GM18907 (cell line): ENCODE data around the gene LAMA2.

ENCODE experiments used
- ATAC-seq: cut with Tn5 transposase; IDR thresholded peaks from one replicate; pipeline ENCODE4 v1.9.1; 2021; ENCODE audit warnings: mild to moderate bottlenecking, moderate library complexity; ENCODE audit not compliant: unreplicated experiment

The LAMA2 gene

DNA sequence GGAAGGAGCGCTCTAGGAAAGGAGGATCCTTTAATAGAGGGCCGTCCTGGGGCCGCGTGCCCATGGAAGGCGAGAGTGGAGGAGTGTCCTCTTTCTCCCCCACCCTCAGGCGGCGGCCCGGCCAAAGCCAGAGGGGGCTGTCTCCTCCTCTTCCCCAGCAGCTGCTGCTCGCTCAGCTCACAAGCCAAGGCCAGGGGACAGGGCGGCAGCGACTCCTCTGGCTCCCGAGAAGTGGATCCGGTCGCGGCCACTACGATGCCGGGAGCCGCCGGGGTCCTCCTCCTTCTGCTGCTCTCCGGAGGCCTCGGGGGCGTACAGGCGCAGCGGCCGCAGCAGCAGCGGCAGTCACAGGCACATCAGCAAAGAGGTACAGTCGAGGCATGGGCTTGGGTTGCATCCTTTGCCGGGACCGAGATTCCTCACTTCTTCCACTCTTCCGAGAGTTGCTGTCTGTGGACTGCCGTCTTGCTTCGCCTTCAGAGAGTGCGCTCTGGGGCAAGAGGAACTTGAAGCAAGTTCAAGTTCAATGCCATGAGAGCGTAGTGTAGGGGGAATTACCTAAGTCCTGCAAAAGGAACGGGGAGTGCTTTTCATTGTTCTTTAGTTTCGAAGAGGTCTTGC is at the start of gene LAMA2:
LAMA2 (plus strand) TSS at position 148 of the 621 bp plus-strand sequence; CDS start at position 256, 108 bp downstream.
- no peak for ATAC-seq

DNA sequence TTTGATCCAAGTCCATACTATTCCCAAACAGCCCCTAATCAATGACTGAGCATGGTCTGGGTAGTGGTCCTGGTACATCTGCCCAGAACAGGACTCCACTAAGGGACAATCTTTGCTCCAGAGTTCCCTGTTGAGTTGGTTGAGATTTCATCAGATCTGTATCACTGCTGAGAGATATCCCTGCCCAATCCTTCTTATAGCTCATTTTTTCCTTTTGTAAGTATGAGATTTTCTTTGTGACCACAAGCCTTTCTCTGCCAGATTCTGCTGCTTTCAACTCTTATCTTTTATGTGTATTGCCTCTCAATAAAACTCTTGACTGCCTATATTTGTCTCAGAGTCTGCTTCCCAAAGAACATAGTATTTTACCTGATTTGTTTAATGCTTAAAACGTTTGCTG is 46.2 kb upstream of the LAMA2 start:
- ATAC-seq: no peak

DNA sequence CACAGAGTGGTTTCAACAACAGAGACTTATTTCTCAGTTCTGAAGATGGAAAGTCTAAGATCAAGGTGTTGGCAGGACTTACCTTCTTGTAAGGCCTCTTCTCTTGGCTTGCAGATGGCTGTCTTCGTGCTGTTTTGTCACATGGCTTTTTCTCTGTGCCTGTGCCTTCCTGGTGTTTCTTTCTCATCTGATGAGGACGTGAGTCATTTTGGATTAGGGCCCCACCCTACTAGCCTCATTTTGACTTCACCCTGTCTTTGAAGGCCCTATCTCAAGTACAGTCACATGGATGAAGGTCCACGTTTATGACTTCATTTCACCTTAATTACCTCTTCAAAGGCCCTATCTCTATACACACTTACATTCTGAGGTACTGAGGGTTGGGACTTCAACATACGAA is 41.4 kb upstream of the LAMA2 start:
- ATAC-seq: no peak

GRCh38 chr6:128844598-128844997 is 38.3 kb upstream of the LAMA2 start:
- no peak for ATAC-seq

- ATAC-seq: no peak
Measured at GRCh38 chr6:128847431-128848210, 35.3 kb upstream of the LAMA2 start.

- no peak for ATAC-seq
Measured at GRCh38 chr6:128848212-128848935, 34.6 kb upstream of the LAMA2 start.

GRCh38 chr6:128855581-128856085 is 27.3 kb upstream of the LAMA2 start:
- ATAC-seq: no peak

DNA sequence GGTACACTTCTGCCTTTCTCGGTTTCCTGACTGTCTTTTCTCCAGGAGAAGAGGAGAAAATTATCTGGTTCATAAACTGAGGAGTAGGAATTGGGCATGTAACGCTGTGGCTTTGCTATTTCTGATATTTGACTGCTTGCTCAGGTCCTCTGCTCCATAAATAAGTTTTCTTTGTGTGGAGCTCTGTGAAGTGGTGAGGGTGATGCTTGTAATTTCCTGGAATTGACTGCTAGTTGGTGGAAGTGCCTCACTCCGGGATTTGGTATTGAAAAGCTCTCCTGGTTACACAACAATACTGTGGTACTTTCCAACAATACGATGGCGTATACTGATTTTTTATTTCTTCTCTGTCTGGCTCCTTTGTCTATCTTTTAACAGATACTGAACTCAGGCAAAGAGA is 25.1 kb upstream of the LAMA2 start:
- ATAC-seq: no peak

- ATAC-seq: no peak
Measured at GRCh38 chr6:128860782-128861181, 22.2 kb upstream of the LAMA2 start.

GRCh38 chr6:128863983-128864382 is 19.0 kb upstream of the LAMA2 start:
- no peak for ATAC-seq

DNA sequence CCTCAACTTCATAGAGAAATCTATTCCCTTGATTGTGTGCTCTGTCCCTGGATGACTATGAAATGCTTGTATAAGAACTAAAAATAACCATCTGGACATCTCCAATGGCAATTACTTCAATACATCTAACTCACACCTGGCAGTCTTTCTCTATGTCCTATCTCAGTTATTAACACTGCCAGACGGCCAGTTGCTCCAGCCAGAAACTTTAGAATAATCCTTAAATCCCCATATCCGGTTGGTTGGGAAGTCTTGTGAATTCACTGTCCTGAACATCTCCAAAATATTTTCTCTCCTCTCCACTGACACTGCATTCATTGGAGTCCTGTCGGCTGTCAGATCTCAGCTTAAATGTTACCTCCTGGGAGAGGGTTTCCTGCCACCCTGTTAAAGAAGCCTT is 12.2 kb upstream of the LAMA2 start:
- no peak for ATAC-seq

DNA sequence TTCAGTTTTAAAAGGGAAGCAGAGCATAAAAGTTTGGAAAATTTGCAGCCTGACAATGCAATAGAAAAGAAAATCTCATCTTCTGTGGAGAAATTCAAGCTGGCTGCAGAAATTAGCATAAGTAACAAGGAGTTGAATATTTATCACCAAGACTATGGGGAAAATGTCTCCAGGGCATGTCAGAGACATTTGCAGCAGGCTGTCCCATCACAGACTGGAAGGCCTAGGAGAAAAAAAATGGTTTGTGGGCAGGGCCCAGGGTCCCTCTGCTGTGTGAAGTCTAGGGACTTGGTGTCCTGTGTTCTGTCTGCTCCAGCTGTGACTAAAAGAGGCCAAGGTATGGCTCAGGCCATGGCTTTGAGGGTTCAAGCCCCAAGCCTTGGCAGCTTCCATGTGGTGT is 8.1 kb upstream of the LAMA2 start:
- ATAC-seq: no peak

DNA sequence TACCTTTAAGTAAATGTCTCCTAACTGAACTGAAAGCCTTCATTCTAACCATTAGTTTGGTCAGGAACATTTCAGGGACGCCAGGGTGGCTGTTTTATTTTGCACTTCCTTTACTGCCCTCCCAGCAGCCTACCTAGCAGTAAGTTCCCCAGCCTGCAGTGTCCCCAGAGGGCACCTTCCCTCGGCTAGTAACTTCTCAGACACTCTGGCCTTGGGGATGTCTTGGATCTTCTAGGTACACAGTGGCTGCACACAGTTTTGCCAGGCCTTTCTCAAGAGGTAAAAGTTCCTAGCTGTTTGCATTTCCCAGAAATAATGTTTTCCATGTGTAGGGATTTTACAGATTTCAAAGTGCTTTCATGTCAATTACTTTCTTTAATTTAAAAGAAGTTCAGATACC is 378 bp upstream of the LAMA2 start:
- ATAC-seq: no peak

GRCh38 chr6:128883906-128884305 is 968 bp downstream of the LAMA2 start:
- no peak for ATAC-seq

DNA sequence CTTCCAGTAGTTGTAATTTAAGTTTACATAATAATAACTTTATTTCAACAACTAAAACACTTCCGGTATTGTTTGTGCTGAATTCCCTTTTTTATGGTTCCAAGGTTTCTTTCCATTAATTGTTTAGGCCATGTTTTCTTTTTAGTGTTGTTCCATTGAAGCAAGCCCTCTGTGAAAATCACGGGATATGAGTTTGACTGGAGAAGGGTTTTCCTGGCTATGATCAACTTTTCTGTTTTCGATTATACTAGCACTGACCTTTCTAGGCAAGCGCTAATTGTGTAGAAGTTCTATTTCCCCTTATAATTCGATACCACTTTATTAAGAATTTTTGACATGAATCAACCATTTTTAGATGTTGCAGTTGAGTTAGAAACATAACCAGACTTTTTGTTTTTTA is 2.4 kb downstream of the LAMA2 start:
- ATAC-seq: no peak

GRCh38 chr6:128886706-128887105 is 3.8 kb downstream of the LAMA2 start:
- ATAC-seq: no peak

DNA sequence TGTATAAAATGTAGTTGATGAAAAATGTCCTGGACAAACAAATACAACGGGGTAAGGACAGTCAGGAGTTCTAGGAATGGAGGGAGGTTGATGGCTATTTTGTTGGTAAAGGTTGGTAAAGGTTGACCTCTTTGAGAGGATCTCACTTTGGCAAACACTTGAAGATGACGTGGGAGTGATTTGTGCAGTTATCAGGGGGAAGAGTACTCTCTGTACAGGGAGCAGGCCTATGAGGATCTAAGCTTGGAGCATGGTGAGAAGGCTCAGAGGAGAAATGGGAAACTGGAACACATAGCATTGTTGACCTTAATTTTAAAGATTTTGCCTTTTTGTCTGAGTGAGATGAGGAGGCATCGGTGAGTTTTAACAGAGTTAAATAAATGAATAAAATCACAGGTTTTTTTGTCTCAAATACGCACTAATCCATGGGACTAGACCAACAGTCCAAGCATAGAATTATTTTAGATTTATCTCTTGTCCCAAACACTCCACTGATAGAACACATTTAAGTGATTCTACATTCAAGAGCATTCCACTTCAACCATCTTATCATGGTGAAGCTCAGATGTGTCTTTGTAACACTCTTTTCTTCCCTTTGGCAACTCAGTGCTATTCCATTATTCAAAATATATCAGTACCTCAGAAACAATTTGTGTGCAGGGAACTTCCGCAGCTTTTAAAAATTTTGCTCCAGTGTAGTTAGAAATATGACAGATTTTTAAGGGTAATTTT is 5.7 kb downstream of the LAMA2 start:
- no peak for ATAC-seq

GRCh38 chr6:128889870-128890269 is 6.9 kb downstream of the LAMA2 start:
- no peak for ATAC-seq

- ATAC-seq: no peak
Measured at GRCh38 chr6:128892079-128892478, 9.1 kb downstream of the LAMA2 start.

DNA sequence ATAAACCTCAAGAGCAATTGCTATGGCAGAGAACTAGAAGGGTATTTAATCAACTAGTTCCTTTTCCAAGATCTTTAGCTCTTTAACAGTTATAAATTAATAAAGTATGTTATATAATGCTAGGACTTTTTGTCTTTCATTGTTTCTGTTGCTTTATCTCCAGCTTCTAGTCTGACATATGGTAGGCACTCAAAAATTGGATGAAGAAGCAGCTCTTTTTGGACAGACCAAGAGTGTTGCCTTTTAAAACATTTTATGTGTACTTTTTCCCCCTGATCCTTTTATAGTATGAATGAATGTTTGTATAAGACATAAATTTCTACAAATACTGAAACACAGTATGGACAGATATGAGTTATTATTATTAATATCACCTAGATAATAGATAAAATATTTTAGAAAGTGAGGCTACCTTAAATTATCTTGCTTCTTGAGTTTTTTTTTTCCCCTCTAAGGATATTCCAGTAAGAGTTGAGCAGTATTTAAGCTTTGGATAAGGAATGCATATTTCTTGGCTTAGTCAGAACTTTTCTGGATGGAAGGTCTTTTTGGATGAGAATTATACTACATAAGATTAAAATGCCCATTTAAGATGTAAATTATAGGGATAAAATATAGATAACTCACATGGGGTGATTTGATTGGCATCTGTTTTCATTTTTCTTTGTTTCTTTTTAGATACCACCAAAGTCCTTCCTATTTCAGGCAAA is 16.6 kb downstream of the LAMA2 start:
- ATAC-seq: no peak
